Suprapubic skin (tissue), 4 donors: ENCODE data around the gene GOLGA6A.

Experiments
- EP300 ChIP-seq: sonication (generic); formaldehyde crosslinking; IDR thresholded peaks from one replicate; pipeline ENCODE4 v1.6.1; 2017; ENCODE audit warnings: antibody characterized with exemption
- POLR2A ChIP-seq, 2 donors: fragments of 450-650 bp; IDR thresholded peaks; one replicate each; pipeline ENCODE4 v1.6.1; 2017; ENCODE audit warnings: antibody characterized with exemption in 2 of 2, mild to moderate bottlenecking in 2 of 2, moderate library complexity in 2 of 2
- POLR2AphosphoS5 ChIP-seq, 3 donors: sonication (generic); formaldehyde crosslinking; IDR thresholded peaks; one replicate each; pipeline ENCODE4 v1.6.1; 2017; ENCODE audit warnings: antibody characterized with exemption in 3 of 3
- TF ChIP-seq, protein P1 (sequence below), 2 donors: fragments of 200-600 bp in 1 of 2; fragments of 450-650 bp in 1 of 2; sonication (generic) in 1 of 2; IDR thresholded peaks; one replicate each; pipeline ENCODE4 v1.5.1; 2016 to 2019; ENCODE audit warnings: antibody characterized with exemption in 2 of 2, mild to moderate bottlenecking in 1 of 2, moderate library complexity in 1 of 2

DNA sequence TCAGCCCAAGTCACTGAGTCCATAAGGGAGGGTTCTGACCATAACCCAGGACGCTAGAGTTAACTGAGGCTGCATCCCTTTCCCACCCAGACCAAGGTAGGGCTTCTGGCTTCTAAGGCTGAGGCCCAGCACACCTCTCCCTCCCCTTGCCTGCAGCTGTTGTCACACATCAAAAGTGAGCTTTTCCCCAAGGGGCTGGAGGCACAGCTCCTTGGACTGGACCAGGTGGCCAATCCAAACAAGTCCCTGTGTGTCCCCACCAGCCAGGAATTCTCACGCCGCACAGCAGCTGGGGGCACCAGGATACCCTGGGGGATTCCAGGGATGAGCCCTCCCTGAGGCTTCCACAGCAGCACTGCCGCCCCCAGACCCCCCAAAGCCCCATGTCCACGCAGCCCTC is 25.8 kb upstream of the GOLGA6A start:
- TF ChIP-seq, protein P1, sequence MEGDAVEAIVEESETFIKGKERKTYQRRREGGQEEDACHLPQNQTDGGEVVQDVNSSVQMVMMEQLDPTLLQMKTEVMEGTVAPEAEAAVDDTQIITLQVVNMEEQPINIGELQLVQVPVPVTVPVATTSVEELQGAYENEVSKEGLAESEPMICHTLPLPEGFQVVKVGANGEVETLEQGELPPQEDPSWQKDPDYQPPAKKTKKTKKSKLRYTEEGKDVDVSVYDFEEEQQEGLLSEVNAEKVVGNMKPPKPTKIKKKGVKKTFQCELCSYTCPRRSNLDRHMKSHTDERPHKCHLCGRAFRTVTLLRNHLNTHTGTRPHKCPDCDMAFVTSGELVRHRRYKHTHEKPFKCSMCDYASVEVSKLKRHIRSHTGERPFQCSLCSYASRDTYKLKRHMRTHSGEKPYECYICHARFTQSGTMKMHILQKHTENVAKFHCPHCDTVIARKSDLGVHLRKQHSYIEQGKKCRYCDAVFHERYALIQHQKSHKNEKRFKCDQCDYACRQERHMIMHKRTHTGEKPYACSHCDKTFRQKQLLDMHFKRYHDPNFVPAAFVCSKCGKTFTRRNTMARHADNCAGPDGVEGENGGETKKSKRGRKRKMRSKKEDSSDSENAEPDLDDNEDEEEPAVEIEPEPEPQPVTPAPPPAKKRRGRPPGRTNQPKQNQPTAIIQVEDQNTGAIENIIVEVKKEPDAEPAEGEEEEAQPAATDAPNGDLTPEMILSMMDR (IDR thresholded peaks at IDR 0.05) = no peak
- TF ChIP-seq EP300 (no peak), POLR2A (IDR thresholded peaks at IDR 0.05) (no peak), POLR2AphosphoS5 (IDR thresholded peaks at IDR 0.05) (no peak)
